Activated naive CD4-positive, alpha-beta T cell treated with anti-CD3 and anti-CD28 coated beads, Interleukin-2, amount 10 ng/mL, durations not matched to agents 5 hours and 36 hours (primary cell): ENCODE data around the gene HYLS1. TPM values are rescaled to one million over a fixed set of nuclear protein-coding genes. Genes with fewer than 3 reads are reported as not detected.

Source experiments
- total RNA-seq, 2 experiments: library from RNA; stranded (reverse); gene quantifications; one replicate each; pipeline ENCODE4 v1.2.3, GENCODE V29; 2021

The HYLS1 gene, protein sequence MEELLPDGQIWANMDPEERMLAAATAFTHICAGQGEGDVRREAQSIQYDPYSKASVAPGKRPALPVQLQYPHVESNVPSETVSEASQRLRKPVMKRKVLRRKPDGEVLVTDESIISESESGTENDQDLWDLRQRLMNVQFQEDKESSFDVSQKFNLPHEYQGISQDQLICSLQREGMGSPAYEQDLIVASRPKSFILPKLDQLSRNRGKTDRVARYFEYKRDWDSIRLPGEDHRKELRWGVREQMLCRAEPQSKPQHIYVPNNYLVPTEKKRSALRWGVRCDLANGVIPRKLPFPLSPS
- total RNA-seq: 10 to 100 TPM; 17.1 to 17.2 TPM

DNA sequence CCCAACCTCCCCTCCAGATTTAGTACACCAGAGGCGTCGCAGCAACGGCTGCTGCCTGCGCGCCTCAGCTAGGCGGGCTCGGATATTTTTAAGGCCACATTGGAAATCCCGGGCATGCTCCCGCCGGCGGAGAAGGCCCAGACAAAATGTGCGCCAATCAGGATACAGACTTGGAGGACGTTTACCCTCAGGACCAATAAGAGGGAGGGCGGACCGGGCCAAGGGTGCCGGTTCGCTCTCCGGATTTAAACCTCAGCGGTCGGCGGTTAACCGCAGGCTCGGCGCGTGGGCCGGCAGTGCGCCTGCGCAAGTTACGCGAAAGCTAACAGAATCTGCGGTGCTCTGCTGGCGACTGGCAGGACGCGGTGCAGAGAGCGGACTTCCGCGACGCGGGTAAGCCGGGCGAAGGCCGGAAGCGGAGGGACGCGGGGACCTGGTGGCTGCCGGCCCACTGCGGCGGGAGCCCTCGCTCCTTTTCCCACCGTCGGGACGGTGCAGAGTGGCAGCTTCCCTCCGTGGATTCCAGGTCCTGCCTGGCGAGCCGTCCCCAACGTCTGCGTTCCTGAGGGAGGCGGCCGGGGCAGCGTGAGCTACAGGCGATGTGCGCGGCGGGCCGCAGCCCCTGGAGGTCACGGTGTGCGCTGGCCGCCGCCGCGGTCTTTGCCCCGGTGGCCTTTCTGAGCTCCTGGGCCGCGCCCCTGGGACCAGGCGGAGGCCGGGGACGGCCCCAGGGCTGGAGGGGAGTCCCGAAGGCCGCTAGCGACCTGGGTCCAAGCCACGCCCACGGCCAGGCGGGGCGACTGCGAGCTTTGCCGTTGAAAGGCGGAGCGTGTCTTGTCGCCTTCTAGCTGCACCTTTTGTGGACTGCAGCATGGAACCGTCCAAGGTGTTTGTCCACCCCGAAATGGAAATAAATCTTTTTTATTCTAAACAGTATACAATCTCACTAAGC is at the start of gene HYLS1:
Gene HYLS1 (plus strand): TSS at position 296 of the 952 bp plus-strand sequence. CDS start 11,701 bp downstream, outside the sequence.

DNA sequence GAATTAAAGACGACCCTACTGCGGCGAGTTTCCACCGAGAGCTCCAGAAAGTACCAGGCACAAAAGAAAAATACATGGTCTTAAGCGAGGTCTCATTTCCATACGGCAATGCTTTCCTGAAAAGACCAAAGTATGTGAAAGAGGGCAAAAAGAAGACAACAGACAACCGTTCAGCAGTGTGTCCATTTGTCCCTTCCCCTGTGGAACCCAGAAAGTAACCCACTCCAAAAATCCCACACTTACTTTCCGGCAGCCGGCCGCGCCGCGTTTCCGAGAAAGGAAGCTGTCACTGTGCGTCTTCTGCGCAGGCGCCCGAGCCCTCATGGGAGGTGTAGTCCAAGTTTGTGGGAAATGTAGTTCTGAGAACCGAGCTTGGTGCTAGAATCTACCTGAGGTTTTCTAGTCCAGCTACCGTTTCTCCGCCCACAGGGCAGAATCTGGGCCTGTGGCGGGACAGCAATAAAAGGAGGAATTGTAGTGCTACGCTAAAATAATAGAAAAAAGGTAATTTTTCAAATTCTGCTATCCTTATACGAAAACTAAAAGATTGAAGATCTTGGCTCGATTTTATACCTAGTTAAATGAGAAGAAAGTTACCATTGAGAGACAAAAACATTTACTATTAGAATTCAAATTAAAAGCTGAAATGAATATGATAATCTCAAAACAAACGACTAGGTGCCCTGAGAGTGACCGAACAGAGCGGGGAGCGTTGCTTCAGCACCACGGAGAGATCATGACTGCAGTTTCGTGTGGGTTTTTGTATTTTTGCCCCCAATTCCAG is 15.7 kb downstream of the HYLS1 start, which contains the start of gene PUS3:
Gene PUS3 (minus strand): TSS at position 280 of the 784 bp plus-strand sequence. CDS start 6,922 bp downstream, outside the sequence.

DNA sequence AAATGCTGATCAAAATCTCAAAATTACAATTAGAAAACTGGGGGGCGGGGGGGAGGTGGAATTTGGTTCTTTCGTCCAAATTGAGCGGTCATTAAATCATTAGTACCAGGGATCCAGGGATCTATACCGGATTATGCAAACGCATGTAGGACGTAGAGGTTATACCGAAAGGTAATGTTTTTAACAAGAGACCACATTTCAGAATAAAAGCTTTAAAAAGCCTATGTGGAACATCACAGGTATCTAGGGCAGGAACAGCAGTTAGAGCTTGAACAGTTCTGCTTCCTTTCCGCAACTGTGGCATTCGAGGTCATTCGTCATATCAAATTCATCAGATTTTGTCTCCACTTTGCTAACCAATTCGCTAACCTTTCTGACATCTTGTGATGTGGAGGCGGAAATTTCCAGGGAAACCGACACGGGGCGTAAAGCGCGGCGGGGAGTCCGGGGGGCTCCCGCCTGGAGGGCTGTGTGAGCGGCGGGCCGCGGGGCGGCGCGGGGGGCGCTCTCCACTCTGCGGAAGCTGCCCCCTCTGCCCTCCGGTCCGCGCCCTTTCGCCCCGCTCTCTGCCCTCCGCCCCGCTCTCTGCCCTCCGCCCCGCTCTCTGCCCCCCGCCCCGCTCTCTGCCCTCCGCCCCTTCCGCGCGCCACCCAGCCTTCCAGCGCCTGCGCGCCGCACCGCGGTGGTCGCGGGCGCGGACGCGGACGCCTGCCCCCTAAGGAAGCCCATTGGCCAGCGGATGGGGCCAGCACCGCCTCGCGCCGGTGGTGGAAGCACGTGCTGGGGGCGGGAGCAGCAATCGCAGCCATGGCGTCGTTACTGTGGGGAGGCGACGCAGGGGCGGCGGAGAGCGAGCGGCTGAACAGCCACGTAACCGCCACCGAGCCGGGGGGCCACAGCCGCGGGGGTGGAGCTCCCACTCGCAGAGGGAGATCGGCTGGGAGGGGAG is 16.5 kb downstream of the HYLS1 start, which contains the start of gene DDX25:
Gene DDX25 (plus strand): TSS at position 798 of the 949 bp plus-strand sequence. CDS start 10 bp downstream, at position 808.

GRCh38 chr11:125945797-125946520 is 58.5 kb downstream of the HYLS1 start, which contains the start of gene VSIG10L2:
VSIG10L2 (plus strand) TSS chr11:125946044; CDS start chr11:125946056, 12 bp downstream.

Other genes with a start within 250 kb of the HYLS1 start
- gene ACRV1, start 206.8 kb upstream of the HYLS1 start, total RNA-seq: not detected
- not detected for gene PATE1, start 141.4 kb upstream of the HYLS1 start, total RNA-seq
- gene PATE2, start 108.8 kb upstream of the HYLS1 start, total RNA-seq: not detected
- not detected for gene PATE3, start 99.5 kb upstream of the HYLS1 start, total RNA-seq
- gene PATE4, start 54.4 kb upstream of the HYLS1 start, total RNA-seq: not detected
- gene PUS3, start 15.5 kb downstream of the HYLS1 start, total RNA-seq: 10 to 100 TPM in 1 of 2 experiments, 1 to 10 TPM in 1; 9.4 to 12.6 TPM
- gene DDX25, start 16.8 kb downstream of the HYLS1 start, total RNA-seq: not detected
- not detected for gene VSIG10L2, start 58.4 kb downstream of the HYLS1 start, total RNA-seq
- gene CDON, start 175.2 kb downstream of the HYLS1 start, total RNA-seq: 1 to 10 TPM; 3.2 to 3.4 TPM